Measurements from ENCODE around the gene DBNL. TPM values are rescaled to one million over a fixed set of nuclear protein-coding genes. Genes with fewer than 3 reads are reported as not detected.

DBNL gene
- total RNA-seq, 3 donors from 2014 or later = 90.8 to 110 (median 102) TPM

- Histone ChIP-seq H3K36me3 (no peaks in the 10 kb centered on the region), H3K27ac (no peak overlapping the region), H3K4me1 (no peaks in the 10 kb centered on the region), H3K9me3 (no peaks in the 10 kb centered on the region), H3K27me3 (no peaks in the 10 kb centered on the region), H3K4me3 (no peak overlapping the region)
- intact Hi-C loops (cut with DNase I; ENCODE audit: low total_unique reads) = no loop called here
- TF ChIP-seq CTCF (IDR thresholded peaks at IDR 0.05) (no peak), POLR2AphosphoS5 (IDR thresholded peaks at IDR 0.05) (no peak), POLR2A (IDR thresholded peaks at IDR 0.05) (no peak)
- DNase-seq (ENCODE audit: low spot score in 2 of 2) = no peak
Measured at GRCh38 chr7:44093102-44093641, 48.7 kb downstream of the DBNL start.

DNA sequence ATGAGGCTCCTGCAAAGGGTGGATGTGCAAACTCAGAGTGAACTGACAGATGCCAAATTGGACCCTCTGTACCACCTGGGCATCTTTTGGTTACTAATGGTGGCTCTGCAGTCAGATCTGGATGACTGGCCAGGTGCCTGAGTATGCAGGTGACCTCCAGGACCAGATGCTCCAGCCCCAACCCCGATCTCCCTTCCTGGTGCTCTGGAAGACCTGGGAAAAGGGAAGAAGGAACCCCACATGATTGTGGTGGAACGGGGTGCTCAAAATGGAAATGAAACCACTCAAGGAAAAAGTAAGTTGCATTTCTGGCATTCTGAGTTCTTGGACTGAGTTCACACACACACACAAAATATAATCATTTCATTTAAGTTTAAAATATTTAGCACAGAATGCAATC, 49.9 kb downstream of the DBNL start:
- Histone ChIP-seq H3K4me3 (no peak overlapping the region), H3K4me1 (no peaks in the 10 kb centered on the region), H3K27me3 (no peaks in the 10 kb centered on the region), H3K36me3 (no peaks in the 10 kb centered on the region), H3K9me3 (no peaks in the 10 kb centered on the region), H3K27ac (peak overlapping the region in 1 of 2 donors; percentile 54)
- intact Hi-C loops (cut with DNase I; ENCODE audit: low total_unique reads) = no loop called here
- DNase-seq (ENCODE audit: low spot score in 2 of 2) = no peak
- TF ChIP-seq POLR2AphosphoS5 (IDR thresholded peaks at IDR 0.05) (no peak), POLR2A (IDR thresholded peaks at IDR 0.05) (no peak), CTCF (IDR thresholded peaks at IDR 0.05) (no peak)

- intact Hi-C loops (cut with DNase I; ENCODE audit: low total_unique reads) = no loop called here
- peak overlapping the region in 1 of 2 donors; percentile 66 for H3K27ac ChIP-seq
Measured at GRCh38 chr7:44094883-44095592, 50.5 kb downstream of the DBNL start.

GRCh38 chr7:44095781-44096180, 51.3 kb downstream of the DBNL start:
- Histone ChIP-seq H3K27ac (peak overlapping the region in 1 of 2 donors; percentile 50), H3K36me3 (no peaks in the 10 kb centered on the region), H3K4me3 (no peak overlapping the region), H3K4me1 (no peaks in the 10 kb centered on the region), H3K27me3 (no peaks in the 10 kb centered on the region), H3K9me3 (no peaks in the 10 kb centered on the region)
- DNase-seq (ENCODE audit: low spot score in 2 of 2) = no peak
- TF ChIP-seq POLR2A (IDR thresholded peaks at IDR 0.05) = no peak
- TF ChIP-seq POLR2AphosphoS5 (IDR thresholded peaks at IDR 0.05) = no peak
- TF ChIP-seq CTCF (IDR thresholded peaks at IDR 0.05) = no peak
- intact Hi-C loops (cut with DNase I; ENCODE audit: low total_unique reads) = no loop called here

More at GRCh38 chr7:44094883-44095592, 50.5 kb downstream of the DBNL start:
- Histone ChIP-seq H3K4me1 (no peaks in the 10 kb centered on the region), H3K36me3 (no peaks in the 10 kb centered on the region), H3K27me3 (no peaks in the 10 kb centered on the region), H3K4me3 (no peak overlapping the region), H3K9me3 (no peaks in the 10 kb centered on the region)
- TF ChIP-seq POLR2A (IDR thresholded peaks at IDR 0.05) (no peak), CTCF (IDR thresholded peaks at IDR 0.05) (no peak), POLR2AphosphoS5 (IDR thresholded peaks at IDR 0.05) (no peak)
- DNase-seq (ENCODE audit: low spot score in 2 of 2) = no peak

DNA sequence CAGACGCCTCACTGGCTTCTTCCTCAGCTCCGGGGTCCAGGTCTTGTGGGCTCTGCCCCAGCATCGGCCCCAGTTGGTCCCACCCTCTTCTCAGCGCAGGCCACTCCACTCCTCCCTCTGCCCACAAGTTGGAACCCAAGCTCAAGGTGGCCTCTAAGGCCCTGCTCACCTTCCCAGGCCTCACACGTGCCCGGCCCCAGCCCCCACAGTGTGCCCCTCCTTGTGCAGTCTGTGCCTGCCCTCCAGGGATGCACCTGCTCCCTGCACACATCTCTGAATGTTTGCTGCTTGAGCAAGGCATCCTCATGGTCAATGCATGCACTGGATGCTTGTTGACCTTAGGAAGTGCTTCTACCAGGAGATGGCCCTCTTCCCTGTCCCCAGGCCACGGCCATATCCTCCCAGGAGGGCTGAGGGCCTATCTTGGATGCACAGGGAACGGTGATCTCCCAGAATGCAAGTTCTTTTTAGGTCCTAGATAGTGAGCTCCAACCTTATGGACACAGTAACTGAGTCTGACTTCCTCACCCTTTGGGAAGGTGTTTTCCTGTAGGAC, 51.9 kb downstream of the DBNL start:
- intact Hi-C loops (cut with DNase I; ENCODE audit: low total_unique reads) = no loop called here
- no peaks in the 10 kb centered on the region for H3K9me3 ChIP-seq
- H3K27me3 ChIP-seq = no peaks in the 10 kb centered on the region
- no peak for DNase-seq (ENCODE audit: low spot score in 2 of 2)
- H3K36me3 ChIP-seq = no peaks in the 10 kb centered on the region
- H3K4me3 ChIP-seq = no peak overlapping the region
- no peaks in the 10 kb centered on the region for H3K4me1 ChIP-seq
- TF ChIP-seq POLR2AphosphoS5 (IDR thresholded peaks at IDR 0.05) = no peak
- no peak for TF ChIP-seq POLR2A (IDR thresholded peaks at IDR 0.05)
- no peak for TF ChIP-seq CTCF (IDR thresholded peaks at IDR 0.05)
- H3K27ac ChIP-seq = peak overlapping the region in 1 of 2 donors; percentile 50
